A549 (cell line): ENCODE data around the gene ULK2. TPM values are rescaled to one million over a fixed set of nuclear protein-coding genes. Genes with fewer than 3 reads are reported as not detected.

Experiments
- ATAC-seq, 2 experiments: fragments of 200-7000 bp in 1 of 2; fragments of >200 bp in 1 of 2; cut with Nextera tagmentation in 1 of 2; cut with Tn5 transposase in 1 of 2; 3 replicates each; pipeline versions ENCODE4 v1.8.0 to v1.9.1; 2018 to 2020; ENCODE audit warnings: mild to moderate bottlenecking in 1 of 2, moderate library complexity in 1 of 2
- CTCF ChIA-PET: fragments of 300-600 bp; sonication (Branson Sonifier 250); formaldehyde crosslinking; extraction: SDS; loops from one replicate; lab custom pipeline; 2021; ENCODE audit warnings: antibody characterized with exemption, inconsistent platforms; lab: Yijun Ruan, JAX
- POLR2A ChIA-PET: fragments of 350-600 bp; formaldehyde crosslinking; extraction: SDS; loops from one replicate; lab custom pipeline; 2021; ENCODE audit warnings: antibody characterized with exemption, inconsistent platforms; lab: Yijun Ruan, JAX
- DNase-seq, 2 experiments: peaks; one replicate each; pipeline versions ENCODE4 v3.0.0 to v3.0.0-alpha.2; 2011 to 2016; ENCODE audit warnings: low read depth in 1 of 2, low spot score in 1 of 2
- FAIRE-seq: peaks from 2 replicates; lab custom pipeline; 2011; peaks lifted over from hg19 to GRCh38; lab: Jason Lieb, UNC
- H3K27ac ChIP-seq, 2 experiments: fragments of >200 bp; sonication (Bioruptor Twin); formaldehyde crosslinking; 3 replicates each; pipeline ENCODE4 v1.5.1; 2016 to 2017
- H3K4me1 ChIP-seq: fragments of >200 bp; sonication (Bioruptor Twin); formaldehyde crosslinking; 3 replicates; pipeline ENCODE4 v1.6.1; 2016
- H3K4me2 ChIP-seq: fragments of >200 bp; sonication (Bioruptor Twin); formaldehyde crosslinking; 3 replicates; pipeline ENCODE4 v1.6.1; 2016
- H3K4me3 ChIP-seq: fragments of >200 bp; sonication (Bioruptor Twin); formaldehyde crosslinking; 3 replicates; pipeline ENCODE4 v1.5.1; 2016
- H3K9me3 ChIP-seq: fragments of >200 bp; sonication (Bioruptor Twin); formaldehyde crosslinking; 3 replicates; pipeline ENCODE4 v1.6.1; 2016
- EHMT2 ChIP-seq: fragments of 200-600 bp; sonication (generic); IDR thresholded peaks from 2 replicates; pipeline ENCODE4 v1.6.1; 2016; ENCODE audit warnings: antibody characterized with exemption, low read depth, mild to moderate bottlenecking, moderate library complexity
- EP300 ChIP-seq, 2 experiments: fragments of >200 bp; sonication (Bioruptor Twin); formaldehyde crosslinking; IDR thresholded peaks; 2 replicates in 1 of 2; 3 replicates in 1 of 2; pipeline ENCODE4 v1.6.1; 2016 to 2017
- FOSL2 ChIP-seq, 2 experiments: fragments of 450-650 bp in 1 of 2; fragments of >200 bp in 1 of 2; sonication (Bioruptor Twin) in 1 of 2; formaldehyde crosslinking; IDR thresholded peaks; 2 replicates each; pipeline versions ENCODE4 v1.5.0 to v1.6.1; 2016 to 2020; ENCODE audit warnings: mild to moderate bottlenecking in 1 of 2, moderate library complexity in 1 of 2
- FOXS1 ChIP-seq: fragments of 250-450 bp; sonication (Bioruptor Pico); IDR thresholded peaks from 2 replicates; pipeline ENCODE4 v1.5.0; 2020; ENCODE audit warnings: mild to moderate bottlenecking, moderate library complexity
- HDAC2 ChIP-seq: fragments of 200-600 bp; sonication (generic); IDR thresholded peaks from 2 replicates; pipeline ENCODE4 v1.6.1; 2016
- HOXA7 ChIP-seq: fragments of 250-450 bp; sonication (Bioruptor Pico); IDR thresholded peaks from 2 replicates; pipeline ENCODE4 v1.5.0; 2020; ENCODE audit warnings: mild to moderate bottlenecking, moderate library complexity
- HOXB13 ChIP-seq: fragments of 250-450 bp; sonication (Bioruptor Pico); IDR thresholded peaks from 2 replicates; pipeline ENCODE4 v1.5.0; 2020; ENCODE audit warnings: low read depth, mild to moderate bottlenecking, moderate library complexity
- MYC ChIP-seq: IDR thresholded peaks from 2 replicates; pipeline ENCODE4 v1.6.1; 2012; ENCODE audit warnings: mild to moderate bottlenecking, inconsistent platforms, low read length, improper control_type of control experiment, borderline replicate concordance
- NFE2L2 ChIP-seq: fragments of 150-350 bp; conservative IDR thresholded peaks from 2 replicates; pipeline ENCODE4 v1.6.1; 2014; ENCODE audit warnings: low read length
- NR3C1 ChIP-seq: fragments of >200 bp; sonication (Bioruptor Twin); formaldehyde crosslinking; IDR thresholded peaks from 3 replicates; pipeline ENCODE4 v1.6.1; 2017
- PHF8 ChIP-seq: fragments of 200-600 bp; sonication (generic); IDR thresholded peaks from 2 replicates; pipeline ENCODE4 v1.6.1; 2016; ENCODE audit warnings: low read depth, mild to moderate bottlenecking, antibody characterized with exemption, moderate library complexity, borderline replicate concordance
- POLR2A ChIP-seq: IDR thresholded peaks from 2 replicates; pipeline ENCODE4 v1.6.1; 2012; ENCODE audit warnings: mild to moderate bottlenecking, low read length
- ZC3H11A ChIP-seq: fragments of 450-650 bp; IDR thresholded peaks from 2 replicates; pipeline ENCODE4 v1.6.1; 2014; ENCODE audit warnings: antibody characterized with exemption, mild to moderate bottlenecking
- ZFP36 ChIP-seq: fragments of 450-650 bp; IDR thresholded peaks from 2 replicates; pipeline ENCODE4 v1.6.1; 2014; ENCODE audit warnings: borderline replicate concordance; ENCODE audit not compliant: partially characterized antibody
- ZNF302 ChIP-seq: fragments of 250-450 bp; sonication (Bioruptor Pico); IDR thresholded peaks from 2 replicates; pipeline ENCODE4 v1.9.0; 2021; ENCODE audit warnings: inconsistent platforms, mild to moderate bottlenecking, moderate library complexity
- WGBS: methylation state at CpG from one replicate; pipeline ENCODE4 v1.1.6; 2017; ENCODE audit errors: missing lambda C conversion rate; 5-methylcytosine and 5-hydroxymethylcytosine counted together
- polyA plus RNA-seq, 4 experiments: library from polyadenylated mRNA; depleted of rRNA in 3 of 4; stranded (reverse); fragments of >200 nt; fragmentation: RNase III in 1 of 4; extraction: RNeasy Plus Mini Kit Qiagen cat#74134 plus additional on column Dnase treatment in 1 of 4; gene quantifications; 2 replicates in 3 of 4; 3 replicates in 1 of 4; pipeline ENCODE4 v1.2.3, GENCODE V29; 2011 to 2017
- TF ChIP-seq, protein P1 (sequence below): fragments of 150-350 bp; IDR thresholded peaks from 2 replicates; pipeline ENCODE4 v1.6.1; 2014; ENCODE audit warnings: low read depth, mild to moderate bottlenecking, low read length
- TF ChIP-seq, protein P2 (sequence below): fragments of >200 bp; sonication (Bioruptor Twin); formaldehyde crosslinking; IDR thresholded peaks from 2 replicates; pipeline ENCODE4 v1.6.1; 2016
- TF ChIP-seq, protein P3 (sequence below): fragments of 200-600 bp; sonication (generic); IDR thresholded peaks from 2 replicates; pipeline ENCODE4 v1.6.1; 2016; ENCODE audit warnings: antibody characterized with exemption, mild to moderate bottlenecking, moderate library complexity
- TF ChIP-seq, protein P4 (sequence below): IDR thresholded peaks from 2 replicates; pipeline ENCODE4 v1.6.1; 2012

Gene ULK2
- polyA plus RNA-seq, 2 of the 4 experiments (the other 2 are of a cell fraction) = 14.4 to 40.9 TPM

DNA sequence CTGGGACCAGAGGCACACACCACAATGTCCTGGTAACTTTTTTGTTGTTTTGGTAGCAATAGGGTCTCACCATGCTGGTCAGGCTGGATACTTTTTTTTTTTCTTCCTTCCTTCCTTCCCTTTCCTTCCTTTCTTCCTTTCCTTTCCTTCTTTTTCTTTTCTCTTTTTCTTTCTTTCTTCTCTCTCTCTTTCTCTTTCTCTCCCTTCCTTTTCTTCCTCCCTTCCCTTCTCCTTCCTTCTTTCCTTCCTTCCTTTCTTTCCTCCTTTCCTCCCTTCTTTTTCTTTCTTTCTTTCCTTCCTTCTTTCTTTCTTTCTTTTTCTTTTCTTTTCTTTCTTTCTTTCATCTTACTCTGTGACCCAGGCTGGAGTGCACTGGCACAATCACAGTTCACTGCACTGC, 18.4 kb upstream of the ULK2 start (continued):
- TF ChIP-seq ZC3H11A (no peak), MYC (no peak), NFE2L2 (no peak), FOXS1 (CRISPR knock-in tag) (no peak), EP300 (IDR thresholded peaks at IDR 0.05) (no peak)
- TF ChIP-seq, protein P1, sequence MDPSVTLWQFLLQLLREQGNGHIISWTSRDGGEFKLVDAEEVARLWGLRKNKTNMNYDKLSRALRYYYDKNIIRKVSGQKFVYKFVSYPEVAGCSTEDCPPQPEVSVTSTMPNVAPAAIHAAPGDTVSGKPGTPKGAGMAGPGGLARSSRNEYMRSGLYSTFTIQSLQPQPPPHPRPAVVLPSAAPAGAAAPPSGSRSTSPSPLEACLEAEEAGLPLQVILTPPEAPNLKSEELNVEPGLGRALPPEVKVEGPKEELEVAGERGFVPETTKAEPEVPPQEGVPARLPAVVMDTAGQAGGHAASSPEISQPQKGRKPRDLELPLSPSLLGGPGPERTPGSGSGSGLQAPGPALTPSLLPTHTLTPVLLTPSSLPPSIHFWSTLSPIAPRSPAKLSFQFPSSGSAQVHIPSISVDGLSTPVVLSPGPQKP = no peak
- TF ChIP-seq, protein P2, sequence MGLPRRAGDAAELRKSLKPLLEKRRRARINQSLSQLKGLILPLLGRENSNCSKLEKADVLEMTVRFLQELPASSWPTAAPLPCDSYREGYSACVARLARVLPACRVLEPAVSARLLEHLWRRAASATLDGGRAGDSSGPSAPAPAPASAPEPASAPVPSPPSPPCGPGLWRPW = no peak
- TF ChIP-seq, protein P3, sequence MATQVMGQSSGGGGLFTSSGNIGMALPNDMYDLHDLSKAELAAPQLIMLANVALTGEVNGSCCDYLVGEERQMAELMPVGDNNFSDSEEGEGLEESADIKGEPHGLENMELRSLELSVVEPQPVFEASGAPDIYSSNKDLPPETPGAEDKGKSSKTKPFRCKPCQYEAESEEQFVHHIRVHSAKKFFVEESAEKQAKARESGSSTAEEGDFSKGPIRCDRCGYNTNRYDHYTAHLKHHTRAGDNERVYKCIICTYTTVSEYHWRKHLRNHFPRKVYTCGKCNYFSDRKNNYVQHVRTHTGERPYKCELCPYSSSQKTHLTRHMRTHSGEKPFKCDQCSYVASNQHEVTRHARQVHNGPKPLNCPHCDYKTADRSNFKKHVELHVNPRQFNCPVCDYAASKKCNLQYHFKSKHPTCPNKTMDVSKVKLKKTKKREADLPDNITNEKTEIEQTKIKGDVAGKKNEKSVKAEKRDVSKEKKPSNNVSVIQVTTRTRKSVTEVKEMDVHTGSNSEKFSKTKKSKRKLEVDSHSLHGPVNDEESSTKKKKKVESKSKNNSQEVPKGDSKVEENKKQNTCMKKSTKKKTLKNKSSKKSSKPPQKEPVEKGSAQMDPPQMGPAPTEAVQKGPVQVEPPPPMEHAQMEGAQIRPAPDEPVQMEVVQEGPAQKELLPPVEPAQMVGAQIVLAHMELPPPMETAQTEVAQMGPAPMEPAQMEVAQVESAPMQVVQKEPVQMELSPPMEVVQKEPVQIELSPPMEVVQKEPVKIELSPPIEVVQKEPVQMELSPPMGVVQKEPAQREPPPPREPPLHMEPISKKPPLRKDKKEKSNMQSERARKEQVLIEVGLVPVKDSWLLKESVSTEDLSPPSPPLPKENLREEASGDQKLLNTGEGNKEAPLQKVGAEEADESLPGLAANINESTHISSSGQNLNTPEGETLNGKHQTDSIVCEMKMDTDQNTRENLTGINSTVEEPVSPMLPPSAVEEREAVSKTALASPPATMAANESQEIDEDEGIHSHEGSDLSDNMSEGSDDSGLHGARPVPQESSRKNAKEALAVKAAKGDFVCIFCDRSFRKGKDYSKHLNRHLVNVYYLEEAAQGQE = no peak

DNA sequence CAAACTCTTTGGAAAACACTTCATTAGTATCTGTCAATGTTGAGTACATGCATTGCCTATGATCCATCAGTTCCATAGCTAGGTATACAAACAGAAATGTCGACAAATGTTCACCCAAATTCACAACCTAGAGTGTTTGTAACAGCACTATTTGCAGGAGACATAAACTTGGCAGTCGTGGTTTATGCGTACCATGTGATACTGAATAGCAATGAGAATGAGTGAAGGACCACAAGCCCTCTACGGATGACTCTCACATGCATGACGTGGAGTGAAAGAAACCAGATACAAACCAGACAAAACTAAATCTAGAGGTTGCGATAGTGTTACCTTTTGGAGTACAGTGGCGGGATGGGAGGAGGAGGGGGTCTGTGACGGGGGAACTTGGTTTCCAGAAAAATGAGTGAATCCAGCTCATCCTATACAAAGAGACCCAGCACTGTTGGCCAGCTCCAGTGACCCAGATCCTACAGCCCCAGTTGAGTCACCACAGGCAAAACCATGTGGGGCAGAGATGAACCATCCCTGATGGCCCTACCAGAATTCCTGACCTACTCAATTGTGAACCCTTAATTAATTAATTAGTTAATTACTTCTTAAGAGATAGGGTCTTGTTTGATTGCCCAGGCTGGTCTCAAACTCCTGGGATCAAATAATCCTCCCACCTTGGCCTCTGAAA, 15.9 kb upstream of the ULK2 start:
- no peaks in the 10 kb centered on the region for H3K4me1 ChIP-seq
- ChIA-PET POLR2A (no interaction called here), CTCF (interaction anchor here (0.7 to 1.0 kb wide), 3 partner anchors 11 to 105 kb away, joined by 3 read pairs; no protein-coding TSS in a partner anchor)
- no peak overlapping the region for H3K27ac ChIP-seq
- no peak for TF ChIP-seq HOXA7 (CRISPR knock-in tag)
- TF ChIP-seq HOXB13 (CRISPR knock-in tag) = no peak
- TF ChIP-seq ZNF302 (CRISPR knock-in tag) = no peak
- no peak for TF ChIP-seq HDAC2
- no peak for TF ChIP-seq EHMT2
- no peak for TF ChIP-seq PHF8
- no peak for TF ChIP-seq POLR2A
- TF ChIP-seq NR3C1 = no peak
- TF ChIP-seq FOSL2 (IDR thresholded peaks at IDR 0.05) = no peak
- no peak for TF ChIP-seq FOSL2 (CRISPR knock-in tag; IDR thresholded peaks at IDR 0.05)
- TF ChIP-seq ZFP36 = no peak
- TF ChIP-seq, protein P4, sequence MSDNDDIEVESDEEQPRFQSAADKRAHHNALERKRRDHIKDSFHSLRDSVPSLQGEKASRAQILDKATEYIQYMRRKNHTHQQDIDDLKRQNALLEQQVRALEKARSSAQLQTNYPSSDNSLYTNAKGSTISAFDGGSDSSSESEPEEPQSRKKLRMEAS = no peak
- no peak for TF ChIP-seq EP300 (IDR thresholded peaks at IDR 0.05)
- TF ChIP-seq, protein P1 = no peak
- FAIRE-seq = no peak
- WGBS = 82% methylated on average over 8 of the region's 8 CpGs
- H3K9me3 ChIP-seq = no peaks in the 10 kb centered on the region
- ATAC-seq = peak; percentile 40 to 64; a peak in 3 of 6 replicates
- DNase-seq = no peak
- no peak overlapping the region for H3K4me3 ChIP-seq
- H3K4me2 ChIP-seq = no peak overlapping the region
